Hepatocyte (in vitro differentiated cells): ENCODE data around the gene VWA1.
"Not testable (repeated sequence)": the region's sequence is repeated elsewhere in the genome, so short reads cannot be mapped to it uniquely, and the experiment has no call there.

Experiments used
- EZH2 ChIP-seq: fragments of 200-600 bp; sonication (generic); IDR thresholded peaks from 2 replicates; pipeline ENCODE4 v1.6.1; 2016; ENCODE audit warnings: antibody characterized with exemption, mild to moderate bottlenecking, borderline replicate concordance
- EZH2phosphoT487 ChIP-seq: fragments of 200-600 bp; sonication (generic); IDR thresholded peaks from one replicate; pipeline ENCODE4 v1.6.1; 2018; ENCODE audit warnings: antibody characterized with exemption, mild to moderate bottlenecking, low read depth, moderate library complexity; ENCODE audit not compliant: unreplicated experiment, severe bottlenecking
- TF ChIP-seq, protein P1 (sequence below): fragments of 200-600 bp; sonication (generic); IDR thresholded peaks from 2 replicates; pipeline ENCODE4 v1.5.1; 2016; ENCODE audit warnings: antibody characterized with exemption, mild to moderate bottlenecking; ENCODE audit not compliant: poor library complexity

DNA sequence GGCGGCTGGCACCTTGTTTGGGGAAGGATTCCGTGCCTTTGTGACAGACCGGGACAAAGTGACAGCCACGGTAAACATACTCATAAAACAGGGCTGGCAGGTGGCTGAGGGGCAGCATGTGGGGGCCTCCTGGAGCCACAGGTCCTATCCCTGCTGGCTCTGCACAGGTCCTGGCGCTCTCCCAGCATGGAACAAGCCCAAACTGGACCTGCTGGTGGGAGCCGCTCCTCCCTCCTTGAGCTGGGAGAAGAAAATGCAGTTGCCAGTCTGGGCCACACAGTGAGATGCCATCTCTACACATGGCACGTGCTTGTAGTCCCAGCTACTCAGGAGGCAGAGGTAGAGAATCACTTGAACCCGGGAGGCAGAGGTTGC lies 16.9 kb downstream of the VWA1 start:
- TF ChIP-seq, protein P1, sequence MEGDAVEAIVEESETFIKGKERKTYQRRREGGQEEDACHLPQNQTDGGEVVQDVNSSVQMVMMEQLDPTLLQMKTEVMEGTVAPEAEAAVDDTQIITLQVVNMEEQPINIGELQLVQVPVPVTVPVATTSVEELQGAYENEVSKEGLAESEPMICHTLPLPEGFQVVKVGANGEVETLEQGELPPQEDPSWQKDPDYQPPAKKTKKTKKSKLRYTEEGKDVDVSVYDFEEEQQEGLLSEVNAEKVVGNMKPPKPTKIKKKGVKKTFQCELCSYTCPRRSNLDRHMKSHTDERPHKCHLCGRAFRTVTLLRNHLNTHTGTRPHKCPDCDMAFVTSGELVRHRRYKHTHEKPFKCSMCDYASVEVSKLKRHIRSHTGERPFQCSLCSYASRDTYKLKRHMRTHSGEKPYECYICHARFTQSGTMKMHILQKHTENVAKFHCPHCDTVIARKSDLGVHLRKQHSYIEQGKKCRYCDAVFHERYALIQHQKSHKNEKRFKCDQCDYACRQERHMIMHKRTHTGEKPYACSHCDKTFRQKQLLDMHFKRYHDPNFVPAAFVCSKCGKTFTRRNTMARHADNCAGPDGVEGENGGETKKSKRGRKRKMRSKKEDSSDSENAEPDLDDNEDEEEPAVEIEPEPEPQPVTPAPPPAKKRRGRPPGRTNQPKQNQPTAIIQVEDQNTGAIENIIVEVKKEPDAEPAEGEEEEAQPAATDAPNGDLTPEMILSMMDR, result not testable (repeated sequence)
- not testable (repeated sequence) for TF ChIP-seq EZH2phosphoT487, EZH2
